GM12875 (cell line): ENCODE data around the gene MGARP.
A peak's percentile ranks its signal among the peaks of the same experiment; 100 is the strongest.
"Not testable (repeated sequence)": the region's sequence is repeated elsewhere in the genome, so short reads cannot be mapped to it uniquely, and the experiment has no call there.

Experiments used
- H3K4me3 ChIP-seq: one replicate; pipeline ENCODE4 v1.5.1; 2011; ENCODE audit warnings: low read depth, low read length, control low read depth
- CTCF ChIP-seq: IDR thresholded peaks from 2 replicates; pipeline ENCODE4 v1.5.1; 2011; ENCODE audit warnings: low read depth, mild to moderate bottlenecking, control low read depth, inconsistent platforms, low read length, moderate library complexity, borderline replicate concordance; ENCODE audit not compliant: insufficient read depth

The MGARP gene

DNA sequence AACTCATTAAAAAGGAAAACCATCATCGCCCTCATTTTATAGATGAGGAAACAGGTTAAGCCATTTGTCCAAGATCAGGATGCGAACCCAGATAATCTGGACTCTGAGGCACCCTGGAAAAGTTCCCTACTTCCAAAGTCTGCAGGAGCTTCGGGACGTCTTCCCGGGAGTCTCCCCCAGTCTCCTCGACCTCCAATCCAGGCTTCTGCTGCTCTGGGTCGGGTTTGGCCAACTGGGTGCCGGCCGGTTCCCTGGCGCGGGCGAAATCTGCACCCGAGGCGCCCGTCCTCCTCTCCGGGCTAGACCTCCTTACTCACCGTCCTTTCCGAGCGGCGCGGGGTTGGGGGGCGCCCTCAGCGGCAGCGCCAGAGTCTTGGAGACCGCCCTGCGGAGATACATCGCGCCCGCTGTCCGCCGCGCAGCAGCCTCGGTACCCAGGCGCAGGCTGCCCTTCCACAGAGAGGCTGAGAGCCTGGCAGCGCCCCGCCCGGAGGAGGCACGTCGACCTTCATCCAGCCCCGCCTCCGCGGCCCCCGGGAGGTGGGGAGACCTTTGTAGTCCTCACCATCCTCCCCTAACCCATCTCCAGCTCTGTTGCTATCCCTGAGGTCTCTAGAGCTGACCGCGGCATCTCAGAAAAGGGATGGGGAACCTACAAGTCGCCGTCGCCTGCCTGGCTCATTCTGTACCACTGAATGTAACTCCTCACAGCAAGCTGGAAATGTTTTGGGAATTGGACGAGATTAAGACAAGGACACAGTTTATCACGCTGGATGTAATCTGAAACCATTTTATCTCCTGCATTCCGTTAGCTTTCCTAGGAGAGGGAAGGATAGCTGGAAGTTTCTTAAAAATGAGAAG, at the start of gene MGARP:
Gene MGARP (minus strand): TSS at position 466 of the 861 bp plus-strand sequence. CDS start 67 bp downstream, at position 399.
- no peak for TF ChIP-seq CTCF
- peak within 1 kb of the TSS; percentile 28 for H3K4me3 ChIP-seq

DNA sequence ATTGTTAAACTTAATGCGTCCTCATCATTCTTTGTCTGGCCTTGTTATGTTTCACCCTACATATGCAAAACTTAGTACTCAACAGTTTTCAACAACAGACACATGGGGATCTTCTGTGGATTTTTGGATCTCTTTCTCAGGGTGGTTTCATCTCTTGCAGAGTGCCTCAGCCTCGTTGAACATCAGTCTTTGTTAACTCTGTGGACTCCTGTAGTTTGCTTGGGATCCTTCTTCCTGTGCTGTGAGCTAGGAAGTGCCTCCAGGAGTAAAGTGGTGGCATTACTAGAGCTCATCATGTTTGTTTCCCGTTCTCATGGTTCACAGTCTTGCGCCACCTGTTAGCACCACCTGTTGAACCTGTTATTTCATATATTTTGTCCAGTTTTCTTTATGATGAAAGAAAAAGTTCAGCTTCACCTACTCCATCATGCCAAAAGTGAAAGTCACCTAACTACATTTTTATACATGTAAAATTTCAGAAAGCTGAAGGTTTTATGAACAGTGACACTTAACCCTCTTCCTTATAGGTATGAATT, 49.7 kb upstream of the MGARP start:
- no peak overlapping the region for H3K4me3 ChIP-seq

DNA sequence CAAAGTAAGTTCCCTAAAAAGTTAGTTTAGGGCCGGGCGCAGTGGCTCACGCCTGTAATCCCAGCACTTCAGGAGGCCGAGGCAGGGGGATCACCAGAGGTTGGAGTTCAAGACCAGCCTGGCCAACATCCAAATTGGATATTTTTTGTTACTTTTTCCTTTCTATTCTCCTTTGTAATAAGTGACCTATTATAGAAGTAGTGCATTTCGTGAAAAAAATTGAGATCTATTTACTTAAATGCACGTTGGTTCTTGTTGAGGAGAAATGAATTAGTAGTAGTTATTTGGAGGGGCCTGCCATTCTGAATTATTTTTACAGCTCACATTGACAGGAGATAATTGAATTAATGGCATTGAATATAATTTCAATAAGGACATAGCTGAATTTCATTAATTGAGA, 44.6 kb upstream of the MGARP start:
- no peak for TF ChIP-seq CTCF
- H3K4me3 ChIP-seq = no peak overlapping the region

More for the DNA sequence above, 49.7 kb upstream of the MGARP start:
- no peak for TF ChIP-seq CTCF

GRCh38 chr4:139322541-139322940, 42.5 kb upstream of the MGARP start:
- H3K4me3 ChIP-seq = not testable (repeated sequence)

GRCh38 chr4:139322070-139322469, 42.0 kb upstream of the MGARP start:
- H3K4me3 ChIP-seq = not testable (repeated sequence)

DNA sequence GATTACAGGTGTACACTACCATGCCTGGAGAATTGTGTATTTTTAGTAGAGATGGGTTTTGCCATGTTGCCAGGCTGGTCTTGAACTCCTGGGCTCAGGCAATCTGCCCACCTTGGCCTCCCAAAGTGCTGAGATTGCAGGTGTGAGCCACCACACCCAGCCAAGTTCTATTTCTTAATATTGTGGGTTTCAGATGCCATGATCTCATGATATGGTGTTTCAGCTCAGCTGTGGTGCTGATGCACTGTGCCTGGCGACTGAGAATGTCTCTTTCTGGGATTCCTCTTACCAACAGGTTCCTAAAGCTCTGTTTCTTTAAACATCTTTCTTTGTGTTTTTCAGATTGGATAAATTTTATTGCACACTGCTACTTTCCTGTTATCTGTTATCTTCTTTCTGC, 39.5 kb upstream of the MGARP start:
- H3K4me3 ChIP-seq = no peak overlapping the region
- TF ChIP-seq CTCF = no peak

GRCh38 chr4:139317635-139318034, 37.6 kb upstream of the MGARP start:
- H3K4me3 ChIP-seq = no peak overlapping the region
- no peak for TF ChIP-seq CTCF

GRCh38 chr4:139316733-139317132, 36.7 kb upstream of the MGARP start:
- no peak overlapping the region for H3K4me3 ChIP-seq
- no peak for TF ChIP-seq CTCF
